KOPT-K1 (cell line): ENCODE measurements around the gene UQCC2.

ENCODE experiments used
- H3K27ac ChIP-seq: fragments of 200-600 bp; sonication (generic); 2 replicates; pipeline ENCODE4 v1.5.1; 2016; ENCODE audit warnings: antibody characterized with exemption, mild to moderate bottlenecking, low read depth, low read length; ENCODE audit not compliant: poor library complexity, severe bottlenecking
- H3K36me3 ChIP-seq: fragments of 200-600 bp; sonication (generic); 2 replicates; pipeline ENCODE4 v1.5.1; 2017; ENCODE audit warnings: antibody characterized with exemption, mild to moderate bottlenecking, low read length, moderate library complexity; ENCODE audit not compliant: insufficient read depth
- H3K9me3 ChIP-seq: fragments of 200-600 bp; sonication (generic); 2 replicates; pipeline ENCODE4 v1.5.1; 2017; ENCODE audit warnings: antibody characterized with exemption, low read length, mild to moderate bottlenecking; ENCODE audit not compliant: insufficient read depth, poor library complexity, severe bottlenecking

UQCC2 gene

DNA sequence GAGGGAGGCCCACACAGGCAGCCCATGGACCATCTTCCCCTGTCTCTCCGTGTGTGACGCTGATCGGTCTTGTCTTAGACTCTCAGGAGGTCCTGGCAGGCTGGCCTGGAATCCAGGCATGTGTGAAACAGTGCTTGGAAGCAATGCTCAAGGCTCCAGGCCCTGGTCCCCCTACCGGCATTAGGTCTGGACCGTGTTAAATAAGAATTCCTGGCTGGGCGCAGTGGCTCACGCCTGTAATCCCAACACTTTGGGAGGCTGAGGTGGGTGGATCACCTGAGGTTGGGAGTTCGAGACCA is 22.2 kb upstream of the UQCC2 start:
- no peak overlapping the region for H3K27ac ChIP-seq
- H3K36me3 ChIP-seq = no peaks in the 10 kb centered on the region
- no peaks in the 10 kb centered on the region for H3K9me3 ChIP-seq

- no peaks in the 10 kb centered on the region for H3K36me3 ChIP-seq
- no peaks in the 10 kb centered on the region for H3K9me3 ChIP-seq
- H3K27ac ChIP-seq = no peak overlapping the region
Observed at GRCh38 chr6:33732817-33733708, 21.6 kb upstream of the UQCC2 start.

- Histone ChIP-seq H3K27ac (no peak overlapping the region), H3K36me3 (no peaks in the 10 kb centered on the region)
Observed at GRCh38 chr6:33732385-33732784, 20.9 kb upstream of the UQCC2 start.

GRCh38 chr6:33731751-33732282 is 20.3 kb upstream of the UQCC2 start:
- H3K36me3 ChIP-seq = no peaks in the 10 kb centered on the region
- no peak overlapping the region for H3K27ac ChIP-seq
- H3K9me3 ChIP-seq = no peaks in the 10 kb centered on the region

More at GRCh38 chr6:33732385-33732784, 20.9 kb upstream of the UQCC2 start:
- no peaks in the 10 kb centered on the region for H3K9me3 ChIP-seq

DNA sequence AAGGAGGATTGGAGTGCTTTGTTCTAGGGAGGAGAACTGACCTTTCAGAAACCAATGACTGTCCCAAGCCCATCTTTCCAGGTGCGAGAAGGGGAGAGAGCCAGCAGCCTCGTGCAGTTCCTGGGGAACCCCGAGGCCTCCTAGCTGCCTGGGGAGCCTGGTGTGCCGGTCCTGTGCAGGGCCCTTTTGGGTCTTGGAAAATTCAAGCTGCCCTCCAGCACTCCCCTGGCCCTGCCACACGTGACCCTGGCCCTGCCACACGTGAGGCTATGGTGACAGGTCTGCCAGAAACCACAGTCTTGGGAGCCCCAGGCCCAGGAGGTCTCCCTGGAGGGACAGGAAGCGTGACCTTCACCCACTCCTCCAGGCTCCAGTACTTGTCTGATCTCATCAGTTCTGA is 19.5 kb upstream of the UQCC2 start:
- Histone ChIP-seq H3K27ac (no peak overlapping the region), H3K9me3 (no peaks in the 10 kb centered on the region), H3K36me3 (no peaks in the 10 kb centered on the region)

DNA sequence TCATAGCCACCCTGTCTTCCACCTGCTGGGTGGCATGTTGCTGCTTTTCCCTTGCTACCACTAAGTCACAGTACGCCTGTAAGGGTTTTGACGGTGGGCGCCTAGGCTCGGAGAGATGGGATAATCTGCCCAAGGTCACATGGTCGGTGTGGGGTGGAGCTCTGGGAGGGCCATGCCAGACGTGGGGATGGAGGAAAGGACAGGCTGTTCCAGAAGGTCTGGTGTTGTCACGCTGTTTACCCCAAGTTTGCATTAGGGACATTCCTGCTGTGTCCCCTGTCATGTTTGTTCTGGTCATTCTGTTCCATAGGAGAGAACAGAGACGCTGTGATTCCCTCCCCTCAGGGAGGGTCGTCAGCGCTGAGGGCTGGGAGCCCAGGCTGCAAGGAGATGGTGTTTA is 19.1 kb upstream of the UQCC2 start:
- Histone ChIP-seq H3K27ac (no peak overlapping the region), H3K36me3 (no peaks in the 10 kb centered on the region)

GRCh38 chr6:33729059-33729458 is 17.6 kb upstream of the UQCC2 start:
- H3K27ac ChIP-seq = no peak overlapping the region
- no peaks in the 10 kb centered on the region for H3K9me3 ChIP-seq
- H3K36me3 ChIP-seq = no peaks in the 10 kb centered on the region

More for the DNA sequence above, 19.1 kb upstream of the UQCC2 start:
- no peaks in the 10 kb centered on the region for H3K9me3 ChIP-seq

DNA sequence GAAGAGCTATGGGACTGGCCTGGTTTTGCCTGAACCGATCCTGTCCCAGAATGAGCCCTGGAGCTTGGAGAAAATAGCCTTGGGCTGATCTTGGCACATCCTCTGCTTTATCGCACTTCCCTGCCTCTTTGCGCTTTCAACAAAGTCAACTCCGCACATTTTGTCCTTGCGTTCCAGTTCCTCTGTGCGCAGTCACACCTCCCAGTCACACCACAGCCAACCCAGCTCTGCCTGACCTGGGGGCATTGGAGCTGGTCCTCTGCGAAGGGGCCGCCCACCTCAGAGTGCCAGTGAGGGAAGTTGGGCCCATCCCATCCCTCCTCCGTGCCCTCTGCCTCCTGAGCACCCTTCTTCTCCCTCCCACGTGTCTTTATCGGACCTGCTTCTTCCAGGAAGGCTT is 16.9 kb upstream of the UQCC2 start:
- Histone ChIP-seq H3K36me3 (no peaks in the 10 kb centered on the region), H3K9me3 (no peaks in the 10 kb centered on the region), H3K27ac (no peak overlapping the region)

DNA sequence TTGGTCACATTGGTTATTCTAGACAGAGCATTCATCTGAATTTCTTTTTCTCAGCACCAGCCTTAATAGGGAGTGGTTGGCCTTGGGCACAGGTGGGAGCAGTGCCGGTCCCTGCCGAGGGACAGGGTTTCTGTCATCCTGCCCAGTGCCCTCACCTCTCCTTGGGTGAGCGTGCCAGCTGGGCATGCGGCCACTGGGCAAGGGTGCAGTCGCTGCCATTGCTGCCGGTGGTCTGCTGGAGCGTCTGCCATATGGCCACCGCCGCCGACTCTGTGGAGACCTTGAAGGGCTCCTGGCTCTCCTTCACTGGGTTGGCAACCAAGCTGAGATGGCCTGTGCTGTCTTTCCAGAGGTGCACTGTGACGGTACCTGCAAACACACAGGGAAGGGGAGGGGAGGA is 16.4 kb upstream of the UQCC2 start:
- H3K36me3 ChIP-seq = no peaks in the 10 kb centered on the region
- no peaks in the 10 kb centered on the region for H3K9me3 ChIP-seq

DNA sequence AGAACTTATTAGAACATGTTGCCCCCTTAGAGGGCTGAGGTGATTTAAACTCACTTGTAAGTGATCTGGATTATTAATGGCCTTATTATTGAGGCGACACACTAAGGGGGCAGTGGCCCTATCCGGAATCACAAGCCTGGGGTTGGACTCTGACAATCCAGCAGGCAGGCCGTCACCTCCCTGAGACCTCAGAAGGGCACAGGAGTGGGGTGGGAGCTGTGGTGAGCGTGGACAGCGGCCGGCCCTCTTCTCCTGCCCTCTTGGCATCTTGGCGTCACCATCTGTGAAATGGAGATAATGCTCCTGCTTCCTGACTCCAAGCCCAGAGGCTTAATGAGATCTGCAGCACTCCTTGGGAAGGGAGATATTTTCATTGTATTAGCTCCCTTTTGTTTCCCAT is 15.6 kb upstream of the UQCC2 start:
- no peaks in the 10 kb centered on the region for H3K9me3 ChIP-seq
- no peak overlapping the region for H3K27ac ChIP-seq
- H3K36me3 ChIP-seq = no peaks in the 10 kb centered on the region

More for the DNA sequence above, 16.4 kb upstream of the UQCC2 start:
- H3K27ac ChIP-seq = no peak overlapping the region

DNA sequence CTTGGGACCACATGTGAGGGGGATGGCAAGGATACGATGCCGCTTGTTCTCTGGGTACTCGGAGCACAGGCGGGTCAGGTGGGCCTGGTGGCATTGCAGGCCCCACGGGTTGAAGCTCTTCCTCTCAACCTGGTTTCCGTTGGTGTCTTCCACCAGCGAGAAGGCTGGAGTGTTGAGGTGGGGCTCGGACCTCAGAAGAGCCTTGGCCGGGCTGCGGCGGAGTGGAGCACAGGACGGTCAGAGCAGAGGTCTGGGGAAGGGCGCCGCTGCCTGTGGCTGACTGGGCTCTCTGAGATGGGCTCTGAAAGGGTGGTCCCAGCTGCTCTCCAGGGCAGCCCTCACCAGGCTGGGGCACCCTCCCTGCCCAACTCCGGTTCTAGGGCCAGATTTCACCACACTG is 15.2 kb upstream of the UQCC2 start:
- no peaks in the 10 kb centered on the region for H3K9me3 ChIP-seq
- H3K27ac ChIP-seq = no peak overlapping the region
- no peaks in the 10 kb centered on the region for H3K36me3 ChIP-seq

GRCh38 chr6:33725891-33726673 is 14.6 kb upstream of the UQCC2 start:
- no peaks in the 10 kb centered on the region for H3K36me3 ChIP-seq
- H3K9me3 ChIP-seq = no peaks in the 10 kb centered on the region
- H3K27ac ChIP-seq = no peak overlapping the region

DNA sequence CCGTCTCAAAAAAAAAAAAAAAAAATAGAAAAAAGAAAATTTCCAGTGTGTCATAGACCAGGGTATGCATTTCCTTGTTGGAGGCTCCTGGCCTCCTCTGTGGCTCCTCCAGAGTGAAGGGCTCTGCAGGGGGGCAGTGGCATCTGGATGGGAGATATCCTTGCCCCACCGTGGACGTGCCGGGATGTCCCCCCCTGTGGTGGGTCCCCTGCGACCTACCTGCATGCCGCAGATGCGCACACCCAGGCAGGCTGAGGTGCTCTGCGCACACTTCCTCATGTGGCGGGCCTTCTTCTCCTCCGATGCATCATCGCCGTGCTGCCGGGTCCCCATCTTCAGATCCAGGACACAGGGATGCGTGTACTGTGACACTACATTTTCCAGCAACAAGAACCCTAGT is 13.7 kb upstream of the UQCC2 start:
- Histone ChIP-seq H3K36me3 (no peaks in the 10 kb centered on the region), H3K27ac (no peak overlapping the region), H3K9me3 (no peaks in the 10 kb centered on the region)

GRCh38 chr6:33724102-33725023 is 12.9 kb upstream of the UQCC2 start:
- no peak overlapping the region for H3K27ac ChIP-seq
- H3K9me3 ChIP-seq = no peaks in the 10 kb centered on the region
- no peaks in the 10 kb centered on the region for H3K36me3 ChIP-seq
